HepG2 (cell line): ENCODE measurements around the gene ERCC6L2. TPM values are rescaled to one million over a fixed set of nuclear protein-coding genes. Genes with fewer than 3 reads are reported as not detected.

Source experiments
- ATAC-seq: fragments of 200-7000 bp; cut with Tn5 transposase; 3 replicates; pipeline ENCODE4 v1.9.1; 2020; ENCODE audit warnings: mild to moderate bottlenecking, moderate library complexity
- BruUV-seq: library from RNA; stranded (reverse); fragments of 400-500 nt; replicated peaks from 2 replicates; lab custom pipeline; 2021; lab: Mats Ljungman, UMichigan
- CTCF ChIA-PET: fragments of 300-600 bp; formaldehyde crosslinking; extraction: SDS; loops from one replicate; lab custom pipeline; 2021; ENCODE audit warnings: low total read pairs, inconsistent platforms, low intra/inter-chr PET ratio; lab: Yijun Ruan, JAX
- POLR2A ChIA-PET: fragments of 350-600 bp; sonication (Branson Sonifier 250); formaldehyde crosslinking; loops from one replicate; lab custom pipeline; 2020; ENCODE audit warnings: antibody characterized with exemption, inconsistent platforms; lab: Yijun Ruan, JAX
- DNase-seq: peaks from one replicate; pipeline ENCODE4 v3.0.0-alpha.2; 2015; ENCODE audit warnings: low spot score
- FAIRE-seq: peaks from 3 replicates; lab custom pipeline; 2011; peaks lifted over from hg19 to GRCh38; lab: Jason Lieb, UNC
- H2AFZ ChIP-seq: one replicate; pipeline ENCODE4 v1.6.1; 2011; ENCODE audit warnings: low read length, inconsistent platforms
- H3K27ac ChIP-seq: fragments of 300-600 bp; 3 replicates; pipeline ENCODE4 v1.8.0; 2011; ENCODE audit warnings: mixed run types, mild to moderate bottlenecking, mixed read lengths, low read length, inconsistent platforms; ENCODE audit not compliant: insufficient read depth; ENCODE audit errors: extremely low read length
- H3K27me3 ChIP-seq, 2 experiments: fragments of 200-600 bp in 1 of 2; 2 replicates in 1 of 2; 3 replicates in 1 of 2; pipeline versions ENCODE4 v1.6.0 to v1.8.0; 2011; ENCODE audit warnings: low read length in 2 of 2, mild to moderate bottlenecking in 2 of 2, moderate library complexity in 2 of 2, inconsistent platforms in 1 of 2; ENCODE audit not compliant: insufficient read depth in 2 of 2, control insufficient read depth in 1 of 2
- H3K36me3 ChIP-seq, 2 experiments: fragments of 200-600 bp in 1 of 2; replicated peaks in 1 of 2; 2 replicates in 1 of 2; 3 replicates in 1 of 2; pipeline versions ENCODE4 v1.5.1 to v1.8.0; 2011; ENCODE audit warnings: low read length in 2 of 2, inconsistent platforms in 1 of 2; ENCODE audit not compliant: insufficient read depth in 2 of 2, control insufficient read depth in 1 of 2
- H3K4me1 ChIP-seq: 2 replicates; pipeline ENCODE4 v1.5.1; 2012; ENCODE audit warnings: low read length, inconsistent platforms; ENCODE audit not compliant: insufficient read depth
- H3K4me2 ChIP-seq: 2 replicates; pipeline ENCODE4 v1.6.0; 2011; ENCODE audit warnings: low read depth, low read length, inconsistent platforms
- H3K4me3 ChIP-seq, 3 experiments: fragments of 200-600 bp in 1 of 3; sonication (generic), shearing (Covaris generic) in 1 of 3; replicated peaks in 1 of 3; 2 replicates each; pipeline ENCODE4 v1.5.1; 2011 to 2016; ENCODE audit warnings: low read length in 3 of 3, inconsistent platforms in 2 of 3, low read depth in 2 of 3, mild to moderate bottlenecking in 2 of 3, control low read depth in 1 of 3, mixed read lengths in 1 of 3; ENCODE audit not compliant: insufficient read depth in 1 of 3
- H3K79me2 ChIP-seq: one replicate; pipeline ENCODE4 v1.6.1; 2011; ENCODE audit warnings: low read length, inconsistent platforms; ENCODE audit not compliant: insufficient read depth
- H3K9ac ChIP-seq: 2 replicates; pipeline ENCODE4 v1.6.0; 2011; ENCODE audit warnings: mild to moderate bottlenecking, low read depth, low read length, inconsistent platforms; ENCODE audit not compliant: insufficient read depth
- H3K9me3 ChIP-seq: 2 replicates; pipeline ENCODE4 v1.5.1; 2012; ENCODE audit warnings: mild to moderate bottlenecking, low read length
- H4K20me1 ChIP-seq: 2 replicates; pipeline ENCODE4 v1.6.0; 2011; ENCODE audit warnings: inconsistent platforms, mild to moderate bottlenecking, low read length, moderate library complexity; ENCODE audit not compliant: insufficient read depth
- CEBPB ChIP-seq: IDR thresholded peaks from 2 replicates; pipeline ENCODE4 v1.6.1; 2011; ENCODE audit warnings: low read depth, low read length, improper control_type of control experiment, borderline replicate concordance
- GTF2F1 ChIP-seq: fragments of 150-350 bp; IDR thresholded peaks from 2 replicates; pipeline ENCODE4 v1.6.1; 2014; ENCODE audit warnings: low read length
- IRX3 ChIP-seq: sonication (generic); formaldehyde crosslinking; IDR thresholded peaks from 2 replicates; pipeline ENCODE4 v1.8.1; 2023; ENCODE audit warnings: mild to moderate bottlenecking, low read depth, missing genetic modification reagents, borderline replicate concordance
- JUNB ChIP-seq: sonication (generic); formaldehyde crosslinking; IDR thresholded peaks from 2 replicates; pipeline ENCODE4 v1.8.0; 2022; ENCODE audit warnings: missing genetic modification reagents, mild to moderate bottlenecking, borderline replicate concordance
- MATR3 ChIP-seq: sonication (generic); formaldehyde crosslinking; IDR thresholded peaks from 2 replicates; pipeline ENCODE4 v1.4.0; 2020; ENCODE audit warnings: missing genetic modification reagents
- MIER2 ChIP-seq: IDR thresholded peaks from 2 replicates; pipeline ENCODE4 v1.6.1; 2016; ENCODE audit warnings: missing biosample characterization, missing genetic modification reagents
- MYC ChIP-seq: sonication (generic); formaldehyde crosslinking; IDR thresholded peaks from 2 replicates; pipeline ENCODE4 v1.9.0; 2021; ENCODE audit warnings: missing genetic modification reagents, borderline replicate concordance
- PAX8 ChIP-seq: sonication (generic); formaldehyde crosslinking; IDR thresholded peaks from 2 replicates; pipeline ENCODE4 v1.8.0; 2022; ENCODE audit warnings: mild to moderate bottlenecking, missing genetic modification reagents, borderline replicate concordance
- PCBP2 ChIP-seq: fragments of 200-400 bp; formaldehyde crosslinking; optimal IDR thresholded peaks from 2 replicates; pipeline ENCODE3; 2018; ENCODE audit warnings: low read length, low read depth; ENCODE audit not compliant: poor library complexity, severe bottlenecking
- RFX5 ChIP-seq: IDR thresholded peaks from 2 replicates; pipeline ENCODE4 v1.6.1; 2011; ENCODE audit warnings: low read depth, low read length, improper control_type of control experiment
- SP2 ChIP-seq: sonication (generic); formaldehyde crosslinking; IDR thresholded peaks from 2 replicates; pipeline ENCODE4 v1.5.1; 2020; ENCODE audit warnings: mild to moderate bottlenecking, missing genetic modification reagents
- TCF7 ChIP-seq: sonication (generic); IDR thresholded peaks from 2 replicates; pipeline ENCODE4 v1.6.1; 2016; ENCODE audit warnings: antibody characterized with exemption, low read depth
- ZGPAT ChIP-seq: IDR thresholded peaks from 2 replicates; pipeline ENCODE4 v1.6.1; 2016; ENCODE audit warnings: mild to moderate bottlenecking
- ZNF10 ChIP-seq: sonication (generic); formaldehyde crosslinking; IDR thresholded peaks from 2 replicates; pipeline ENCODE4 v1.4.0; 2020; ENCODE audit warnings: mild to moderate bottlenecking, low read depth, missing genetic modification reagents, borderline replicate concordance
- ZNF558 ChIP-seq: sonication (generic); formaldehyde crosslinking; IDR thresholded peaks from 2 replicates; pipeline ENCODE4 v1.9.0; 2022; ENCODE audit warnings: mild to moderate bottlenecking, missing genetic modification reagents, borderline replicate concordance
- ZNF687 ChIP-seq: sonication (generic); formaldehyde crosslinking; IDR thresholded peaks from 2 replicates; pipeline ENCODE4 v1.5.1; 2020; ENCODE audit warnings: mild to moderate bottlenecking, missing genetic modification reagents, moderate library complexity
- ZNF781 ChIP-seq: sonication (generic); formaldehyde crosslinking; IDR thresholded peaks from 2 replicates; pipeline ENCODE4 v1.5.1; 2020; ENCODE audit warnings: borderline replicate concordance, mild to moderate bottlenecking, missing genetic modification reagents; ENCODE audit errors: not compliant biosample characterization
- WGBS: methylation state at CpG from one replicate; pipeline ENCODE4 v1.1.6; 2017; ENCODE audit warnings: low lambda C conversion rate; 5-methylcytosine and 5-hydroxymethylcytosine counted together
- in situ Hi-C: cut with HindIII; loops from 2 replicates; pipeline ENCODE4 v1.10.0; 2017; ENCODE audit warnings: low pct_unique_long_range_greater_than_20kb; ENCODE audit not compliant: extremely low pct_ligation_motif_present
- intact Hi-C: fragments of 100-400 bp; cut with micrococcal nuclease; formaldehyde crosslinking; loops from one replicate; pipeline ENCODE4 v1.10.0; 2022; ENCODE audit not compliant: unreplicated experiment
- polyA plus RNA-seq, 8 experiments: library from polyadenylated mRNA; depleted of rRNA in 3 of 8; stranded (reverse) in 7 of 8; unstranded in 1 of 8; fragments of >200 nt; fragmentation: Illumina TruSeq in 4 of 8; extraction: Trizol in 4 of 8; gene quantifications; 2 replicates each; pipeline versions ENCODE4 v1.2.1 to v1.2.3, GENCODE V29; 2011 to 2016; ENCODE audit warnings: low read depth in 4 of 8, missing spikeins in 1 of 8, mixed read lengths in 1 of 8; ENCODE audit not compliant: insufficient read depth in 1 of 8
- total RNA-seq, 5 experiments: library from RNA; depleted of rRNA; stranded (reverse); fragments of >200 nt; fragmentation: Illumina TruSeq; extraction: Trizol; gene quantifications; 2 replicates each; pipeline ENCODE4 v1.2.3, GENCODE V29; 2016; ENCODE audit warnings: low read depth in 1 of 5

ERCC6L2 gene
- total and polyA plus RNA-seq, 2 of the 13 experiments (the other 11 are each of a cell fraction or from before 2014, with no cell fraction given): 13.4 to 45.9 TPM

- Histone ChIP-seq H2AFZ (no peak overlapping the region), H3K79me2 (peaks cover 57% of the 10 kb centered on the region), H3K9me3 (no peaks in the 10 kb centered on the region), H3K9ac (no peak overlapping the region), H4K20me1 (no peaks in the 10 kb centered on the region), H3K27me3 (no peaks in the 10 kb centered on the region), H3K36me3 (peaks cover 4 to 22% of the 10 kb centered on the region in 2 experiments; a peak in 3 of 5 replicates), H3K4me2 (no peak overlapping the region), H3K27ac (no peak overlapping the region), H3K4me1 (no peaks in the 10 kb centered on the region), H3K4me3 (no peak overlapping the region)
- no TSS peak for BruUV-seq
- intact Hi-C loops: no loop called here
- CTCF ChIA-PET: no interaction called here
- in situ Hi-C loops: no loop called here
- ATAC-seq: no peak
- POLR2A ChIA-PET: interaction anchor here (1.3 kb wide), 1 partner anchor 13 kb away, joined by 3 read pairs; no protein-coding TSS in a partner anchor
- WGBS: 100% methylated on average over 1 of the region's 1 CpG
- no peak for FAIRE-seq
- DNase-seq: no peak
- no peak for TF ChIP-seq MYC (CRISPR knock-in tag)
- TF ChIP-seq ZNF10: no peak
- no peak for TF ChIP-seq GTF2F1
- TF ChIP-seq ZNF781: no peak
- TF ChIP-seq TCF7: no peak
- no peak for TF ChIP-seq RFX5
- TF ChIP-seq CEBPB: no peak
- no peak for TF ChIP-seq PAX8 (CRISPR knock-in tag)
- TF ChIP-seq SP2 (CRISPR knock-in tag): no peak
- no peak for TF ChIP-seq ZNF687 (CRISPR knock-in tag)
- TF ChIP-seq ZGPAT (CRISPR knock-in tag): no peak
- no peak for TF ChIP-seq MIER2
- TF ChIP-seq JUNB (CRISPR knock-in tag): no peak
- TF ChIP-seq PCBP2: no peak
- no peak for TF ChIP-seq IRX3 (CRISPR knock-in tag)
- no peak for TF ChIP-seq MATR3
- no peak for TF ChIP-seq ZNF558 (CRISPR knock-in tag)
Observed at GRCh38 chr9:95887926-95888497, 12.5 kb downstream of the ERCC6L2 start.
